NCI-H1694 (cell line): ENCODE data around the gene SLC35F3.

Experiments used
- DNase-seq: peaks from one replicate; lab custom pipeline; 2025; lab: John Stamatoyannopoulos, UW

The SLC35F3 gene

GRCh38 chr1:234322097-234322496 is 417.6 kb downstream of the SLC35F3 start:
- no peak for DNase-seq

GRCh38 chr1:234322979-234323378 is 418.5 kb downstream of the SLC35F3 start:
- peak; percentile 7 for DNase-seq

- DNase-seq, result no peak
These were observed 420.3 kb downstream of the SLC35F3 start for GRCh38 chr1:234324821-234325220.

GRCh38 chr1:234325878-234326496 is 421.5 kb downstream of the SLC35F3 start:
- no peak for DNase-seq

GRCh38 chr1:234326497-234327366 is 422.3 kb downstream of the SLC35F3 start:
- DNase-seq, result peak; percentile 48

- no peak for DNase-seq
These were observed 423.2 kb downstream of the SLC35F3 start for GRCh38 chr1:234327577-234328164.

- DNase-seq, result no peak
These were observed 426.4 kb downstream of the SLC35F3 start for GRCh38 chr1:234330843-234331215.

- DNase-seq, result no peak
These were observed 427.0 kb downstream of the SLC35F3 start for GRCh38 chr1:234331507-234331906.

- no peak for DNase-seq
These were observed 431.9 kb downstream of the SLC35F3 start for GRCh38 chr1:234336359-234336758.

- no peak for DNase-seq
These were observed 432.8 kb downstream of the SLC35F3 start for GRCh38 chr1:234337233-234337632.

GRCh38 chr1:234340528-234340927 is 436.1 kb downstream of the SLC35F3 start:
- no peak for DNase-seq

- no peak for DNase-seq
These were observed 438.3 kb downstream of the SLC35F3 start for GRCh38 chr1:234342774-234343173.

- DNase-seq, result no peak
These were observed 440.8 kb downstream of the SLC35F3 start for GRCh38 chr1:234345237-234345636.

GRCh38 chr1:234348964-234349363 is 444.5 kb downstream of the SLC35F3 start:
- no peak for DNase-seq

- DNase-seq, result no peak
These were observed 451.5 kb downstream of the SLC35F3 start for GRCh38 chr1:234355782-234356510.

- peak; percentile 42 for DNase-seq
These were observed 452.3 kb downstream of the SLC35F3 start for GRCh38 chr1:234356615-234357269.

GRCh38 chr1:234357831-234358230 is 453.4 kb downstream of the SLC35F3 start:
- DNase-seq, result no peak

- no peak for DNase-seq
These were observed 456.7 kb downstream of the SLC35F3 start for GRCh38 chr1:234361102-234361603.

GRCh38 chr1:234362558-234362957 is 458.1 kb downstream of the SLC35F3 start:
- no peak for DNase-seq

GRCh38 chr1:234368320-234369032 is 464.0 kb downstream of the SLC35F3 start:
- no peak for DNase-seq

GRCh38 chr1:234369033-234369430 is 464.6 kb downstream of the SLC35F3 start:
- DNase-seq, result no peak
